ENCODE data around the gene DYNLRB1.

Gene DYNLRB1

GRCh38 chr20:34558320-34559218 lies 42.3 kb downstream of the DYNLRB1 start, which contains the start of gene MAP1LC3A:
MAP1LC3A (plus strand) TSS chr20:34558718; CDS start chr20:34558869, 151 bp downstream.
- DNase-seq (ENCODE audit: low read depth), result no peak

GRCh38 chr20:34559311-34560140 lies 43.3 kb downstream of the DYNLRB1 start:
- DNase-seq (ENCODE audit: low read depth), result no peak

GRCh38 chr20:34560141-34560523 lies 43.9 kb downstream of the DYNLRB1 start:
- no peak for DNase-seq (ENCODE audit: low read depth)

GRCh38 chr20:34560614-34561013 lies 44.4 kb downstream of the DYNLRB1 start:
- DNase-seq (ENCODE audit: low read depth), result no peak

DNA sequence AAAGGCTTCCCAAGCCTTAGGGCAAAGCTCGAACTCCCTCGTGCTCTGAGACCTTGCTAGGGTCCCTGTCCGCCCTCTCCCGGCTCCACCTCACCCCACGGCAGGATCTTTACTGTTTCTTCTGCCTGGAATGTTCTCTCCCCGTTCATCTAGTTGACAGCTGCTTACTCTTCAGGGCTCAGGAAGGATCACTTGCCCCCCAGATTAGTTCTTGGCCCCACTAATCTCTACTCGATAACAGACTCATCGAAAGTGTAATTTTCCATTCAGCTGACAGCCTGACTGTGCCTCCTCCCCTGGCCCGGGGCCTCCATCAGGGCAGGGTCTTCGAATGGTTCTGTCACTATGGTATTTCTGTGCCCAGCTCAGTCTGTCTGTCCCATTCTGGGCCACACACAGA lies 45.4 kb downstream of the DYNLRB1 start:
- DNase-seq (ENCODE audit: low read depth), result no peak

DNA sequence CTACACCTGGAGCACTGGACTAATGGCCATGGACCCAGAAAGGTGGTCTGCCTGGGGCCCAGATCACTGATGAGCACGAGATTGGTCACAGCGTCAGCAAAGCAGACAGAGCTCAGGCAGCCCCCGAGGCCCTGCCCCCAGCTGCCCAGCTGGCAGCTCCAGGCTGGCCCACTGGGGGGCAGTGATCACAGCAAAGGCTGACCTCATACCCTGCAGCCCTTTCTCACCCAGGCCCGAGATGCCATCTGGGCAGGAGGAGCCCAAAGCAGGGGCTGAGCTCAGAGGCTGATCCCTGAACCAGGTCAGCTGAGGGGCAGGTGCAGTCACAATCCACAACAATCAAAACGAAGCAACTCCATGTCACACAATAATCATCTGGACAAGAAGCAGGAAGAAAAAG lies 46.4 kb downstream of the DYNLRB1 start:
- no peak for DNase-seq (ENCODE audit: low read depth)

DNA sequence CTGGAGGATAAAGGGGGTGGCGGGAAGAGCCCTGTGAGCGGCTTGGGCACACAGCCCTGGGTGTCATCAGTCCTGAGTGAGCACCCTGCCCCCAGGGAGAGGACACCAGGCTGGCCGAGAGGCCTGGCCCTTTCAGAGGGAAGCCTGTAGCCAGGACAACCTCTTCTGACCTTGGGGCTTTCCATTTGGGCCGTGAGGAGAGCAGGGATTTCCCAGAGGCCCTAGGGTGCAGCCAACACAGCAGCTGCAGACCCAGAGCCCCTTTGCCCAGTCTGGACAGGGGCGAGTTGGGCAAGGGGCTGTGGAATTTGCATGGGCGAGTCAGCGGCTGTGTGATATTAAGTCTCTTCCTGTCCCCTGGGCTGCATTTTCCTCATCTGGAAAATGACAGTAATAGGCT lies 48.6 kb downstream of the DYNLRB1 start:
- no peak for DNase-seq (ENCODE audit: low read depth)

DNA sequence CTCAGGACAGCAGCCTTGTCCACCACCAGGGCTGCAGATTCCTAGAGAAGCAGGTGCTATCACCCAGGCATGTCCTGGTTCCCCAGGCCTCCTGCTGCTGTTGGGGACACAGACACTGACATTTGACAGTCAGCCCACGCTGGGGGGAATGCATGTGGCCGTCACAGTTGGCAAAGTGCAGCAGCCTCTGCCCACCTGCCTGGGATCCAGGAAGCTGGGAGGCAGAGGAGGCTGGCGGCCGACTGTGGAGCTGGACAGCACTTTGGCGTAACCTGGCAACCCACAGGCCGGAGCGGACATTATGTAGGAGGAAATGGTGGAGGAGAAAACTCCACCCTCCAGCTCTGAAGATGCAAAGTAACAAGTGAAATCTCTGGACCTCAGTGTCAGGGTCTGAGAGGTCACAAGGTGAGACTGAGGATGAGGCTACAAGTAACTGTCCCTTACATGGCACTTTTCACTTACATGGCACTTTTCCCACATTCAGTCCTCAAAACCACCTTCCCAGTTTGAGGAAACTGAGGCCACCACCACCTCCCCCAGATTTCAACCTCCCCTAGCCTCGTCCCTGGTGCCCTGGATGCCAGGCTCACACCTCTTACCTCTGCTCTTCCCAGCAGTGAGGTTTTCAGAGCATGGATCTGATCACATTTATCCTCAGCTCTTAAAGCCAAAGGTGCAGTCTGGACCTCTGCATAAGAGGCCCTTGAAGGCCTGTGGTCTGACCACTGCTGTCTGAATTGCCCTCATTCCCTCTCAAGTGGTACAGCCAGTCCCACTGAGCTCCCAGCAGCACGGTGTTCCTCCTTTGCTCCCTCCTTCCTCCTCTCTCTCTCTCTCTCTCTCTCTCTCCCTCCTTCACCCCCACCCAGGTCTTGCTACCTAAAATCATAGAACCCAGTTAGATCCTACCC lies 51.0 kb downstream of the DYNLRB1 start:
- no peak for DNase-seq (ENCODE audit: low read depth)

- no peak for DNase-seq (ENCODE audit: low read depth)
Measured at GRCh38 chr20:34567892-34568865, 52.0 kb downstream of the DYNLRB1 start.

GRCh38 chr20:34569598-34569997 lies 53.4 kb downstream of the DYNLRB1 start:
- no peak for DNase-seq (ENCODE audit: low read depth)

GRCh38 chr20:34570859-34571306 lies 54.7 kb downstream of the DYNLRB1 start:
- DNase-seq (ENCODE audit: low read depth), result no peak

DNA sequence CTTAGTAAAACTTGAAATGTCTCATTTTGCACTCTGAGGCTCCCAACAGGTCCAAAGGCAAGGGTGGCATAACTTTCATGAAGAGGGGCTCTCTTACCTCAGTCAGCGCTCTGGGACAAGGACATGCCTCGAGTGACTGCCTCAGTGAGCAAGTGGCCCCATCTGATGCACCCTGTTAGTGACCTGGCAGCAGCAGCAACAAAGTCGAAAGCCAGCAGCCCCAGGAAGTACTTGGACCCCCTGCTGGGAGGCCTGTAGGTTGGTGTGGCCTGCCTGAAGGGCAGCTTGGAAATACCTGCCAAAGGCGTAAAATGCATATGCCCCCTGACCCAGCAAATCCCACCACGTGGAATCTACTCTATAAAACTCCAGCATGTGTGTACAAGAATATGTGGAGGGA lies 55.5 kb downstream of the DYNLRB1 start:
- no peak for DNase-seq (ENCODE audit: low read depth)

DNA sequence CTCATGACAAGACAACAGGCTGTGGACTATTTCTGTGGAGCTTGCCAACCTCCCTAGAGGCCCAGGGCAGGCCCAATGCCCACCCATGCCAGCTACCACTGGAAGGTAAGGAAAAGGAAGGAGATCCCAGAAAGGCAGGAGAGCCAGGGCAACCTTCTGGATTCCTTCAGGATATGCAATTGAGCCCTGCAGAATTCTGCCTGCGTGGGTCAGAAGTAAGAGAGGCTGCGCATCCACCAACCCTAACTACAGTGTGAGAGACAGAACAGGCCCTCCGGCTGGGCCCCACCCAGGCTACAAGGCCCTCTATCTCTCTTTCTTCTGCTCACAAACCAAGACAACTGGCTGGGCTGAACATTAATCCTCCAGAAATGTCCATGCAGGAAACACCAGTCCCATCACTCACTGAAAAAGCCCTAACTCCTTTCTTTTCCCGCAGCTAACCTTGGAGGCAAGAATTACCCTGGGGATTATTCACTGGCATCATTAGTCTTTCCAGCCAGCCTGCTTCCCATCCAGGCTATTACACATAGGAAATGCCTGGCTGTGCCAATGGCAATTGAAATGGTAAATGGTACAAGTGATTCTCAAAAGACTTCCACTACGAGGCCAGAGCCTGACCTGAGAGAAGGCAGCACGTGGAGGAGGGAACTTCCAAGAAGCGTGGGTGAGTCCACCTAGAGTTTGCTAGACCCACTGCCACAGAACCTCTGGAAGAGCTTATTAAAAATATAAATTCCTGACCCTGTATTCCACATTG lies 57.5 kb downstream of the DYNLRB1 start:
- DNase-seq (ENCODE audit: low read depth), result no peak

DNA sequence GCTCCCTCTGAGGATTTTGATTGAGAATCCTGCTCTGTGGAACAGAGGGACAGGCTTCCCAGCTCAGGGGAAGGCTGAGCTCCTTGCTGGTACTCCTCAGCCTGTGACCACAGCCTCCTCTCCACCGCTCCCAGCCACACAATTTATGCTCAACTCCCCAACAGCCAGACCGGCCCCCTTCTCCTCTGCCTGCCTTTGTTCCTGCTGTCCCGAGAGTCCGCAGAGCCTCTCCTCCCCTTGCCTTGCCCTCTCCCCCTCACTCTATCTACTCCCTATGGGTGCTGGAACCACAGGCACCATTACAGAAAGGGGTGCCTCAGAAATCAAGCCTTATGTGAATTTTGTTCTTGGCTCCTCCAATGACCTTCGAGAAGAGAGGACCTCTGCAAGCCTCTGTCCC lies 58.2 kb downstream of the DYNLRB1 start:
- DNase-seq (ENCODE audit: low read depth), result no peak

DNA sequence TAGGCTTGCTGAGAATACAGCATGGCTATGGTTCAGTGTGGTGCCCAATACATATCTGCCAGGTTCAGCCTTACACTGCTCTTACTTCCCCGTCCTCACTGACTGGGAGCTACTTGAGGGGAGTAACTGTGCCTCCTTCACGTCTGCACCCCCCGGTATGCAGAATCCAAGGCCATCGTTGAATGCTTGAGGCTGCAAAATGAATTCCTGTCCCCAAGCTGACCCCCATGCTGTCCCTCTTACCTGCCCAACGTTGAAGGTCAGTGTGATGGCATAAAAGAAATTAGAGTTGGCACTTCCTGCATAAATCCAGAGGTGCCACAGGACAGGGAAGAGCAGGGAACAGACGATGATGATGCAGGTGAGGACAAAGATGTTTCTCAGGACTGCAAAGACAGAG lies 58.6 kb downstream of the DYNLRB1 start:
- no peak for DNase-seq (ENCODE audit: low read depth)

- no peak for DNase-seq (ENCODE audit: low read depth)
Measured at GRCh38 chr20:34575271-34575670, 59.0 kb downstream of the DYNLRB1 start.

- no peak for DNase-seq (ENCODE audit: low read depth)
Measured at GRCh38 chr20:34575756-34576155, 59.5 kb downstream of the DYNLRB1 start.

GRCh38 chr20:34577061-34577460 lies 60.8 kb downstream of the DYNLRB1 start:
- no peak for DNase-seq (ENCODE audit: low read depth)

GRCh38 chr20:34578025-34578424 lies 61.8 kb downstream of the DYNLRB1 start:
- DNase-seq (ENCODE audit: low read depth), result no peak

DNA sequence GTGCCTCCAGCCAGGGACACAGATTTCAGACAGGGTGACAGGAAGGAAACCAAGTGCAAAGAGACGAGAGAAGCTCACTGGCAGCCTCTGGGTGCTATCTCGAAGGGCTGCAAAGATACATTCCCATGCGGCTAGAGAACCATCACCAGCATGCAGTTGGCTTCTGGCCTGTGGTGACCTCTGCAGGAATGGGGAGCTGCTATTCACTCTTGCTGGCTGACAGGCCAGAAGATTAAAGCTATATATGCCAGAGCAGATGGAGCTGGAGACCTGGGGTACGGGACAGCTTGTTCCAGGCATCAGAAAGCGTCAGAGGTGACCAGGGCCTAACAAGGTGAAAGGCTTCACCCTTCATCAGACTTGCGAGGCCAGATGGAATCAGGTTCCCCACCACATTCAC lies 62.3 kb downstream of the DYNLRB1 start:
- no peak for DNase-seq (ENCODE audit: low read depth)

Measured in HS-27A (cell line).